Lower lobe of right lung (tissue), 2 donors: ENCODE data around the gene CHRNB4. TPM values are rescaled to one million over a fixed set of nuclear protein-coding genes. Genes with fewer than 3 reads are reported as not detected.

Experiments used
- ATAC-seq, 2 donors: fragments of 200-7000 bp; cut with Tn5 transposase; one replicate each; pipeline ENCODE4 v1.9.1; 2020 to 2022; ENCODE audit warnings: mild to moderate bottlenecking in 2 of 2, moderate library complexity in 2 of 2
- DNase-seq: peaks from one replicate; pipeline ENCODE4 v3.0.0-alpha.2; 2020
- H3K27ac ChIP-seq: fragments of 200-600 bp; one replicate; pipeline ENCODE4 v1.8.0; 2022
- H3K27me3 ChIP-seq: fragments of 200-600 bp; one replicate; pipeline ENCODE4 v1.8.0; 2022; ENCODE audit warnings: low read depth
- H3K36me3 ChIP-seq: fragments of 200-600 bp; one replicate; pipeline ENCODE4 v1.8.0; 2022; ENCODE audit warnings: mild to moderate bottlenecking
- H3K4me1 ChIP-seq: fragments of 200-600 bp; one replicate; pipeline ENCODE4 v1.8.0; 2022
- H3K4me3 ChIP-seq: fragments of 200-600 bp; one replicate; pipeline ENCODE4 v1.8.0; 2022; ENCODE audit warnings: mild to moderate bottlenecking
- H3K9me3 ChIP-seq: fragments of 200-600 bp; one replicate; pipeline ENCODE4 v1.8.0; 2022
- CTCF ChIP-seq: fragments of 200-600 bp; IDR thresholded peaks from one replicate; pipeline ENCODE4 v1.8.0; 2022; ENCODE audit warnings: antibody characterized with exemption, mild to moderate bottlenecking
- intact Hi-C: fragments of 100-400 bp; cut with DNase I; formaldehyde crosslinking; loops from one replicate; pipeline ENCODE4 v1.11.0; 2022
- total RNA-seq: library from RNA; stranded (reverse); fragmentation: NEBNext Ultra II Directional; extraction: Animal tissue kit (Norgen Biotek cat#: 25700); gene quantifications from one replicate; pipeline ENCODE4 v1.2.1, GENCODE V29; 2021
- donor health status: DM: no; HTN: yes; CAD: no; lungs with severe emphysema.

Gene CHRNB4
- total RNA-seq, 1 donor from 2014 or later: not detected

- Histone ChIP-seq H3K36me3 (no peaks in the 10 kb centered on the region), H3K27ac (no peak overlapping the region), H3K9me3 (no peaks in the 10 kb centered on the region), H3K27me3 (no peaks in the 10 kb centered on the region), H3K4me1 (no peaks in the 10 kb centered on the region), H3K4me3 (no peak overlapping the region)
- intact Hi-C loops: no loop called here
- no peak for TF ChIP-seq CTCF
- DNase-seq (no peak), ATAC-seq (no peak)
These were observed 66.1 kb downstream of the CHRNB4 start for GRCh38 chr15:78574944-78575343.

Other genes with a start within 250 kb of the CHRNB4 start
- 56.4 TPM for gene IREB2, start 203.0 kb downstream of the CHRNB4 start, total RNA-seq
- gene HYKK, start 133.6 kb downstream of the CHRNB4 start, total RNA-seq: 4.1 TPM
- gene PSMA4, start 100.8 kb downstream of the CHRNB4 start, total RNA-seq: 130 TPM
- 2.6 TPM for gene CHRNA5, start 75.7 kb downstream of the CHRNB4 start, total RNA-seq
- gene CHRNA3, start 20.2 kb downstream of the CHRNB4 start, total RNA-seq: 1.3 TPM
- 5.3 TPM for gene ADAMTS7, start 170.3 kb upstream of the CHRNB4 start, total RNA-seq
- 289 TPM for gene MORF4L1, start 231.7 kb upstream of the CHRNB4 start, total RNA-seq